Pancreas (tissue), 10 donors: ENCODE data around the gene VEPH1. TPM values are rescaled to one million over a fixed set of nuclear protein-coding genes. Genes with fewer than 3 reads are reported as not detected.

ENCODE experiments used
- ATAC-seq, 4 donors: fragments of 200-7000 bp; cut with Tn5 transposase; one replicate each; pipeline versions ENCODE4 v1.8.0 to v1.9.1; 2020; ENCODE audit warnings: mild to moderate bottlenecking in 4 of 4, moderate library complexity in 4 of 4
- DNase-seq, 6 donors: peaks; one replicate each; pipeline ENCODE4 v3.0.0-alpha.2; 2020
- FAIRE-seq: peaks from 2 replicates; lab custom pipeline; 2012; peaks lifted over from hg19 to GRCh38; lab: Jason Lieb, UNC
- H3K27ac ChIP-seq, 4 donors: fragments of 200-600 bp; sonication (generic); 1 replicate in 3 of 4; 2 replicates in 1 of 4; pipeline versions ENCODE4 v1.5.0 to v1.8.0; 2020
- H3K27me3 ChIP-seq, 4 donors: fragments of 200-600 bp; one replicate each; pipeline ENCODE4 v1.8.0; 2021
- H3K36me3 ChIP-seq, 3 donors: fragments of 200-600 bp; sonication (generic) in 1 of 3; one replicate each; pipeline versions ENCODE4 v1.5.0 to v1.8.0; 2020 to 2021
- H3K4me1 ChIP-seq, 3 donors: fragments of 200-600 bp; one replicate each; pipeline ENCODE4 v1.8.0; 2021
- H3K4me3 ChIP-seq, 4 donors: fragments of 200-600 bp; sonication (generic) in 2 of 4; one replicate each; pipeline versions ENCODE4 v1.5.0 to v1.8.0; 2020 to 2021
- H3K9me3 ChIP-seq, 4 donors: fragments of 200-600 bp; one replicate each; pipeline ENCODE4 v1.8.0; 2021
- CTCF ChIP-seq, 4 donors: fragments of 200-600 bp; sonication (generic) in 3 of 4; IDR thresholded peaks; one replicate each; pipeline versions ENCODE4 v1.5.0 to v1.8.0; 2021; ENCODE audit warnings: antibody characterized with exemption in 4 of 4
- WGBS, 2 donors: extraction: QIAGEN DNeasy Blood & Tissue Kit; methylation state at CpG; one replicate each; pipeline ENCODE4 v1.1.7; 2013; 5-methylcytosine and 5-hydroxymethylcytosine counted together
- intact Hi-C, 3 donors: fragments of 100-400 bp; cut with DNase I; formaldehyde crosslinking; loops; one replicate each; pipeline versions ENCODE4 v1.11.1 to v1.14.2; 2022
- polyA plus RNA-seq, 2 donors: library from polyadenylated mRNA; stranded (reverse); fragments of 200-250 nt; gene quantifications; one replicate each; pipeline ENCODE4 v1.2.3, GENCODE V29; 2013
- total RNA-seq, 6 donors: library from RNA; stranded (reverse); fragmentation: NEBNext Ultra II Directional in 4 of 6; extraction: Animal tissue kit (Norgen Biotek cat#: 25700) in 4 of 6; gene quantifications; one replicate each; pipeline versions ENCODE4 v1.2.1 to v1.2.4, GENCODE V29; 2021 to 2023
- donor health status: healthy with polysubstance abuse.
- donor health status: DM: no; HTN: no; CAD: no; lungs with moderate emphysema.
- donor health status: DM: no; HTN: no; CAD: no.
- donor health status: control.
- donor health status: control.
- donor health status: Bipolar disorder and iron deficiency.
- donor health status: DM: yes; HTN: yes; CAD: no.
- donor health status: DM: no; HTN: no; CAD: no.
- donor health status: DM: no; HTN: no; CAD: no.
- donor health status: DM: yes; HTN: yes; CAD: no.

The VEPH1 gene
- total and polyA plus RNA-seq, 8 donors: 7.6 to 18.3 (median 13.1) TPM

- Histone ChIP-seq H3K27me3 (no peaks in the 10 kb centered on the region), H3K36me3 (no peaks in the 10 kb centered on the region), H3K4me3 (no peak overlapping the region), H3K4me1 (no peaks in the 10 kb centered on the region), H3K27ac (no peak overlapping the region), H3K9me3 (no peaks in the 10 kb centered on the region)
- DNase-seq (no peak), ATAC-seq (no peak), FAIRE-seq (no peak)
- TF ChIP-seq CTCF (IDR thresholded peaks at IDR 0.05): no peak
- 63% methylated on average over 5 of the region's 5 CpGs for WGBS, 2 donors
- intact Hi-C loops: no loop called here
Measured at GRCh38 chr3:157527131-157527881, 24.1 kb upstream of the VEPH1 start.

DNA sequence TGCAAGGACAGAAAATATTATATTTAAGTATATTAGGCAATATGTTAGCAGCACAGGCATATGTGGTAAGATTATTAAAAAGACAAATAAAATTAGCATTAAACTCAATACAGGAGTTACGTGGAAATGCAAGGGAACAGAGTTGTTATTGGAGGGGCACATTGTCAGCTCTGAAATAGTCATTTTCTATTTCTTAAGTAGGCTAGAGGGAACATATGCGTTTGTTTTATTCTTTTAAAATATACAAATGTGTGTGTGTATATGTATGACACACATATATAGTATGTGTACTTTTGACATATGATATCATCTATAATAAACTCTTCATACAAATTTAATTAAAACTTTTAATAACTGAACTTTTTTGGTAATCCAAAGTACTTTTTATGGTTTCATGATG, 22.8 kb upstream of the VEPH1 start:
- intact Hi-C loops: no loop called here
- no peaks in the 10 kb centered on the region for H3K4me1 ChIP-seq
- H3K4me3 ChIP-seq: no peak overlapping the region
- H3K27me3 ChIP-seq: no peaks in the 10 kb centered on the region
- FAIRE-seq (no peak), DNase-seq (no peak), ATAC-seq (no peak)
- no peak overlapping the region for H3K27ac ChIP-seq
- 87 to 94% methylated on average over 2 of the region's 2 CpGs for WGBS, 2 donors
- no peaks in the 10 kb centered on the region for H3K9me3 ChIP-seq
- TF ChIP-seq CTCF (IDR thresholded peaks at IDR 0.05): no peak
- H3K36me3 ChIP-seq: no peaks in the 10 kb centered on the region

- no peaks in the 10 kb centered on the region for H3K4me1 ChIP-seq
- intact Hi-C loops: no loop called here
Measured at GRCh38 chr3:157523814-157524213, 20.6 kb upstream of the VEPH1 start.

GRCh38 chr3:157522648-157523047, 19.4 kb upstream of the VEPH1 start:
- FAIRE-seq: no peak
- no peak for DNase-seq
- ATAC-seq: no peak
- Histone ChIP-seq H3K36me3 (no peaks in the 10 kb centered on the region), H3K4me1 (no peaks in the 10 kb centered on the region), H3K27ac (no peak overlapping the region), H3K27me3 (no peaks in the 10 kb centered on the region), H3K9me3 (no peaks in the 10 kb centered on the region), H3K4me3 (no peak overlapping the region)
- intact Hi-C loops: no loop called here
- TF ChIP-seq CTCF (IDR thresholded peaks at IDR 0.05): no peak

More at GRCh38 chr3:157523814-157524213, 20.6 kb upstream of the VEPH1 start:
- DNase-seq (no peak), ATAC-seq (no peak), FAIRE-seq (no peak)
- Histone ChIP-seq H3K36me3 (no peaks in the 10 kb centered on the region), H3K27ac (no peak overlapping the region), H3K4me3 (no peak overlapping the region), H3K9me3 (no peaks in the 10 kb centered on the region), H3K27me3 (no peaks in the 10 kb centered on the region)
- TF ChIP-seq CTCF (IDR thresholded peaks at IDR 0.05): no peak
- WGBS, 2 donors: 98 to 100% methylated on average over 1 of the region's 1 CpG

DNA sequence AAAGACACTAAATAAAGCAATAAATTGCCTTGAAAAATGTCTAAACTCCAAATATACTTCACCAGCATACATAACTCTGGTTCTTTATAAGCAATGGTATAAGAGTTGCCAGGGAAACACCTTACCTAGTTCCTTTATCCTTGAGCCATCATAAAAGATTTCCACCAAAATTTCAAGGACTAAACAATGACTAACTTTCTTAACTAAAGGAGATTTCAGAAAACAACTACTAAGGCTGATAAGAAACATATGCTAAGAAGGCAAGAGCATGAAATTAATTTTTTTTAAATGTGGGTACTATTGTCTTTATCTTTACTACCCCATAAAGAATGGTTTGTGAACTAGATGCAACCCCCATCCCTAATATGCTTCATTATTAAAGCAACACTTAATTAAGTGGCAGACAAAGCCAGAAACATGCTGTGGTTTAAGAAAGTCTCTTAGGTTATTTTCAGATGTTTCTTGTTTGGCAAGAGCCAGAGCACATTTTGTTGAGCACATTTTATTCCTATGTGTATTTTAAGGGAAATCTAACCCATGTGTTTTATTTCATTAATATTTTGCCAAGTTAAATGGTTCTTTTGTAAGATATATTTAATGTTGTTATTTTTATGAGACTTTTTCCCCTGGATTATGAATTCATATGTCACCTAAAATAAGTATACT, 17.4 kb upstream of the VEPH1 start:
- Histone ChIP-seq H3K9me3 (no peaks in the 10 kb centered on the region), H3K27me3 (no peaks in the 10 kb centered on the region), H3K4me3 (no peak overlapping the region), H3K4me1 (no peaks in the 10 kb centered on the region), H3K36me3 (no peaks in the 10 kb centered on the region), H3K27ac (no peak overlapping the region)
- TF ChIP-seq CTCF (IDR thresholded peaks at IDR 0.05): no peak
- intact Hi-C loops: no loop called here
- FAIRE-seq (no peak), ATAC-seq (no peak), DNase-seq (no peak)
